SKM-1 treated with dmso at 0.1 percent for 144 hours (cell line): ENCODE results near the gene HNRNPA2B1.
"Not testable (repeated sequence)": the region's sequence is repeated elsewhere in the genome, so short reads cannot be mapped to it uniquely, and the experiment has no call there.

Experiments
- DNase-seq: peaks from one replicate; lab custom pipeline; 2025; ENCODE audit not compliant: unreplicated experiment; lab: John Stamatoyannopoulos, UW

Gene HNRNPA2B1

GRCh38 chr7:26147646-26148306 lies 52.8 kb downstream of the HNRNPA2B1 start:
- DNase-seq: not testable (repeated sequence)

- no peak for DNase-seq
These were observed 53.5 kb downstream of the HNRNPA2B1 start for GRCh38 chr7:26147030-26147429.

- no peak for DNase-seq
These were observed 55.3 kb downstream of the HNRNPA2B1 start for GRCh38 chr7:26145238-26145637.

- DNase-seq: no peak
These were observed 56.1 kb downstream of the HNRNPA2B1 start for GRCh38 chr7:26144184-26145080.

- no peak for DNase-seq
These were observed 57.1 kb downstream of the HNRNPA2B1 start for GRCh38 chr7:26143298-26144048.

- peak; percentile 92 for DNase-seq
These were observed 59.5 kb downstream of the HNRNPA2B1 start for GRCh38 chr7:26141077-26141476.

GRCh38 chr7:26140380-26140779 lies 60.2 kb downstream of the HNRNPA2B1 start:
- DNase-seq: no peak
